ENCODE results near the gene S100A1.

DNA sequence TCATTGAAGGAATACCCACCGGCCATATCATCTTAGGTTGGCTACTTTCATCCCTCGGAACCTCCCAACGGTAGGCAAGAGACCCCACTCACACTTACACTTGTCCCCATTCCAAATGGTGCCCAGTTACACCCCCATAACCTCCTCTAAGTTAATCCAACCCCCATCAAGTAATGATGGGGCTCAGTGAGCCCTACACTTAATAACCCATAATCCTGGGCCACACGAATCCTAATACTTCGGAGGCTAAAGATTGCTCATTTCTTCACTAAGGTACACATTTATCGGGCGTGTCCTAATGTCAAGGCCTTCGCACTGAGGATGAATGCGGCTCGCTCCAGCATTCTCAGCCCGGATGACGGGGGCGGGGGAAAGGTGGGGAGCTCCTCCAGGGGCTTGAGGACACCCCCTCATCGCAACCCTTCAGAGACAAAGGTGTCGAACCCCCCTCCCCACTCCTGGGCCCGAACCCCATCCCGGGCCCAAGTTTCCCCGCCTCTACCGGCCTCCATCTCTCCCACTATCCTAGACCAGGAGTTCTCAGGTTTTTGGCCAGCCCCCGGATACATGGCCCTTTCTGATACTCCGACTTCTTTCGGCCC lies 42.1 kb downstream of the S100A1 start:
- TF ChIP-seq YY1 (IDR thresholded peaks at IDR 0.05; ENCODE audit: insufficient read depth, insufficient read length) (no peak), ZNF274 (IDR thresholded peaks at IDR 0.05; ENCODE audit: low read depth, low read length) (no peak), SUZ12 (IDR thresholded peaks at IDR 0.05; ENCODE audit: extremely low read depth, insufficient read depth, insufficient read length) (no peak)
